Spinal cord (tissue), 10 donors: ENCODE results near the gene POLD2. TPM values are rescaled to one million over a fixed set of nuclear protein-coding genes. Genes with fewer than 3 reads are reported as not detected.

Experiments used
- DNase-seq, 6 donors: peaks; one replicate each; pipeline versions ENCODE4 v3.0.0 to v3.0.0-alpha.2; 2013 to 2015; ENCODE audit warnings: low spot score in 6 of 6, low read depth in 4 of 6
- H3K27ac ChIP-seq: one replicate; pipeline ENCODE4 v1.5.1; 2013; ENCODE audit warnings: low read depth, low read length, control low read depth
- H3K27me3 ChIP-seq: one replicate; pipeline ENCODE4 v1.6.1; 2013; ENCODE audit warnings: low read length; ENCODE audit not compliant: control insufficient read depth, insufficient read depth
- H3K36me3 ChIP-seq: one replicate; pipeline ENCODE4 v1.6.1; 2013; ENCODE audit warnings: low read length; ENCODE audit not compliant: control insufficient read depth, insufficient read depth
- H3K4me1 ChIP-seq: one replicate; pipeline ENCODE4 v1.6.1; 2013; ENCODE audit warnings: low read length; ENCODE audit not compliant: control insufficient read depth, insufficient read depth
- H3K4me3 ChIP-seq: one replicate; pipeline ENCODE4 v1.5.1; 2013; ENCODE audit warnings: low read depth, low read length, control low read depth
- H3K9me3 ChIP-seq: one replicate; pipeline ENCODE4 v1.6.1; 2013; ENCODE audit warnings: low read length; ENCODE audit not compliant: control insufficient read depth, insufficient read depth
- WGBS: methylation state at CpG from one replicate; pipeline ENCODE4 v1.1.5; 2013; ENCODE audit warnings: missing lambda C conversion rate; ENCODE audit not compliant: insufficient coverage; 5-methylcytosine and 5-hydroxymethylcytosine counted together
- polyA plus RNA-seq, 2 donors: library from polyadenylated mRNA; unstranded; fragments of 120-200 nt; gene quantifications; one replicate each; pipeline ENCODE4 v1.2.1, GENCODE V29; 2013; ENCODE audit not compliant: insufficient read length in 2 of 2
- total RNA-seq, 2 donors: library from RNA; depleted of rRNA in 1 of 2; stranded (reverse); fragments of 120-200 nt in 1 of 2; fragments of >200 nt in 1 of 2; gene quantifications; one replicate each; pipeline versions ENCODE4 v1.2.3 to v1.2.4, GENCODE V29; 2013 to 2014
- donor health status: healthy.

POLD2 gene
- total and polyA plus RNA-seq, 4 donors: 40.7 to 115 (median 100) TPM

- DNase-seq: no peak
- no peaks in the 10 kb centered on the region for H3K36me3 ChIP-seq
- H3K9me3 ChIP-seq: no peaks in the 10 kb centered on the region
- H3K27ac ChIP-seq: no peak overlapping the region
- H3K4me3 ChIP-seq: no peak overlapping the region
- 83% methylated on average over 7 of the region's 8 CpGs for WGBS
- H3K4me1 ChIP-seq: peaks cover 11% of the 10 kb centered on the region
- no peaks in the 10 kb centered on the region for H3K27me3 ChIP-seq
These were observed 26.9 kb downstream of the POLD2 start for GRCh38 chr7:44096326-44096881.

GRCh38 chr7:44095781-44096180, 27.6 kb downstream of the POLD2 start:
- Histone ChIP-seq H3K4me1 (peaks cover 4% of the 10 kb centered on the region), H3K27ac (no peak overlapping the region), H3K27me3 (no peaks in the 10 kb centered on the region), H3K36me3 (no peaks in the 10 kb centered on the region), H3K4me3 (no peak overlapping the region), H3K9me3 (no peaks in the 10 kb centered on the region)
- WGBS: 72% methylated on average over 3 of the region's 3 CpGs
- DNase-seq: no peak

GRCh38 chr7:44094883-44095592, 28.3 kb downstream of the POLD2 start:
- Histone ChIP-seq H3K27ac (peak overlapping the region; percentile 25), H3K36me3 (no peaks in the 10 kb centered on the region), H3K4me1 (no peaks in the 10 kb centered on the region), H3K27me3 (no peaks in the 10 kb centered on the region), H3K9me3 (no peaks in the 10 kb centered on the region), H3K4me3 (no peak overlapping the region)
- DNase-seq: no peak
- WGBS: 83% methylated on average over 2 of the region's 2 CpGs

GRCh38 chr7:44094365-44094764, 29.0 kb downstream of the POLD2 start:
- H3K27ac ChIP-seq: no peak overlapping the region
- no peaks in the 10 kb centered on the region for H3K9me3 ChIP-seq
- no peak for DNase-seq
- no peaks in the 10 kb centered on the region for H3K27me3 ChIP-seq
- no peaks in the 10 kb centered on the region for H3K36me3 ChIP-seq
- H3K4me1 ChIP-seq: no peaks in the 10 kb centered on the region
- WGBS: 100% methylated on average over 1 of the region's 2 CpGs
- no peak overlapping the region for H3K4me3 ChIP-seq

GRCh38 chr7:44093102-44093641, 30.2 kb downstream of the POLD2 start:
- Histone ChIP-seq H3K27ac (no peak overlapping the region), H3K9me3 (no peaks in the 10 kb centered on the region), H3K4me3 (no peak overlapping the region), H3K4me1 (peaks cover 7% of the 10 kb centered on the region), H3K27me3 (no peaks in the 10 kb centered on the region), H3K36me3 (no peaks in the 10 kb centered on the region)
- 59% methylated on average over 6 of the region's 6 CpGs for WGBS
- no peak for DNase-seq

- Histone ChIP-seq H3K4me3 (no peak overlapping the region), H3K4me1 (peaks cover 22% of the 10 kb centered on the region), H3K27me3 (no peaks in the 10 kb centered on the region), H3K9me3 (no peaks in the 10 kb centered on the region), H3K36me3 (no peaks in the 10 kb centered on the region), H3K27ac (peak overlapping the region; percentile 84)
- WGBS: 74% methylated on average over 16 of the region's 20 CpGs
- peak in 1 of 6 donors; percentile 56 for DNase-seq
These were observed 35.2 kb downstream of the POLD2 start for GRCh38 chr7:44087911-44088838.

- Histone ChIP-seq H3K27ac (no peak overlapping the region), H3K4me1 (peaks cover 26% of the 10 kb centered on the region), H3K36me3 (no peaks in the 10 kb centered on the region), H3K27me3 (no peaks in the 10 kb centered on the region), H3K9me3 (no peaks in the 10 kb centered on the region), H3K4me3 (no peak overlapping the region)
- 100% methylated on average over 1 of the region's 3 CpGs for WGBS
- DNase-seq: no peak
These were observed 36.7 kb downstream of the POLD2 start for GRCh38 chr7:44086627-44087026.

GRCh38 chr7:44085546-44085945, 37.8 kb downstream of the POLD2 start:
- no peak for DNase-seq
- H3K27me3 ChIP-seq: no peaks in the 10 kb centered on the region
- peaks cover 4% of the 10 kb centered on the region for H3K36me3 ChIP-seq
- H3K4me3 ChIP-seq: no peak overlapping the region
- peaks cover 34% of the 10 kb centered on the region for H3K4me1 ChIP-seq
- no peaks in the 10 kb centered on the region for H3K9me3 ChIP-seq
- no peak overlapping the region for H3K27ac ChIP-seq
- 61% methylated on average over 3 of the region's 3 CpGs for WGBS

- WGBS: 80% methylated on average over 4 of the region's 4 CpGs
- H3K27me3 ChIP-seq: no peaks in the 10 kb centered on the region
- no peak for DNase-seq
- no peaks in the 10 kb centered on the region for H3K9me3 ChIP-seq
- peak overlapping the region; percentile 57 for H3K27ac ChIP-seq
- peaks cover 13% of the 10 kb centered on the region for H3K36me3 ChIP-seq
- H3K4me3 ChIP-seq: no peak overlapping the region
- peaks cover 35% of the 10 kb centered on the region for H3K4me1 ChIP-seq
These were observed 38.6 kb downstream of the POLD2 start for GRCh38 chr7:44084701-44085100.
